Measurements from ENCODE around the gene DCAKD.

DCAKD gene

DNA sequence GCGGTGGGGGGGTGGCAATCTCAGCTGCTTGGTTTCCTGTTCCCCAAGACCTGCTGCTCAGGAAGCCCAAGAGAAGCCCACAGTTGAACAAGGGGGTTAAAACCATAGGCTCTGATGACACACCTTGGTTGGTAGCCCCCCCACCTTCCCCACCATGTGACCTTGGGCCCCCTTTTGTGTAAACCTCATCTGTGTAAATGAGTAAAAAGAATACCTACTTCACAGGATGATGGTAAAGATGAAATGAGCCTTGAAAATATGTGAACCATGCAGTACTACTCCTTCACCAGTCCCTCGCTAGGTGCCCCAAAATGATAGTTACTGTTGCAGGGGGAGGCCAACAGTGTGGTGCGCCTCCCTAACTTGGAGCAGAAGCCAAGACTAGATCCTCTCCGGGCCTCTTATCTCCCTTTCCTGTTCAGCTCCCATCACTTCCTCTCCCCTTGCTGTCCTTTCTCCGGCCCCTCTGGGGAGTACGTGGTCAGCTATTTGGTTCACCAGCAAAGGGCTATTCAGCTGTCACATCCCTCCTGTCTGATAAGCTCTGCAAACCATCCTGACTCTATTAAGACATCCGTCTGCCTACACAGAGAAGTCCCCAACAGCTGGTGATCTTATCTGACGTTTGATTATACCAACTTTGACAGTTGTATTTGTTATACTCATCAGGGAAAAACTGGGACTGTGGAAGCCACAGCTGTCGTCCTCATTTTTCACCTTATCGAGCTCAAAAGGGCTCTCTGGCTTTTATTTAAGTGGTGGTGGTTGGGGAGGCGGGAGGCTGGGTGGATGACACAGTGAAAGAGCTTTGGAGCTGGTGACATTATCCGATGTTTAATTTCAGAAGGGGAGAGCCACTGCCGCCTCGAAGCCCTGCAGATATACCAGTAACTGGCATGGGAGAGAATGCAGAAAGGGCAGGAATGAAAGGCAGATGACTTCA is 19.9 kb downstream of the DCAKD start:
- no peak for DNase-seq (ENCODE audit: low read depth, low spot score)

DNA sequence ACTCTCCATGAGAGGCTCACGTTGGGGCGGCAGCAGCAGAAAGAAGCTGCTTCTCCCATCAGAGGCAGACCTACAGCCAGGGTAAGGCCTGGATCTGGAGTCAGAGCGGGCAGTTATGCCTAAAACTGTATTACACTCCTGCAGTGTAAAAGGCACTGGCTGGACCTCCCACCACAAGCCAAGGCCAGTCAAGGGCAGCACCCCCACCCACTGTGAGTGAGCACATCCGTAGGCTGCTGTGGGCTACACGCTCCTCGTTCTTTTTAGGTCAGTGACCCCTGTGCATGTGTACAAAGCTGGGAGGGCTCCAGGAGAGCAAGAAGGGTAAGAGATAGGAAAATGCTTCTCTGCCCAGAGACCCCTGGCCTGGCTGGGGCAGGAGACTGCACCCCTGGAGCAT is 20.7 kb downstream of the DCAKD start:
- DNase-seq (ENCODE audit: low read depth, low spot score): no peak

DNA sequence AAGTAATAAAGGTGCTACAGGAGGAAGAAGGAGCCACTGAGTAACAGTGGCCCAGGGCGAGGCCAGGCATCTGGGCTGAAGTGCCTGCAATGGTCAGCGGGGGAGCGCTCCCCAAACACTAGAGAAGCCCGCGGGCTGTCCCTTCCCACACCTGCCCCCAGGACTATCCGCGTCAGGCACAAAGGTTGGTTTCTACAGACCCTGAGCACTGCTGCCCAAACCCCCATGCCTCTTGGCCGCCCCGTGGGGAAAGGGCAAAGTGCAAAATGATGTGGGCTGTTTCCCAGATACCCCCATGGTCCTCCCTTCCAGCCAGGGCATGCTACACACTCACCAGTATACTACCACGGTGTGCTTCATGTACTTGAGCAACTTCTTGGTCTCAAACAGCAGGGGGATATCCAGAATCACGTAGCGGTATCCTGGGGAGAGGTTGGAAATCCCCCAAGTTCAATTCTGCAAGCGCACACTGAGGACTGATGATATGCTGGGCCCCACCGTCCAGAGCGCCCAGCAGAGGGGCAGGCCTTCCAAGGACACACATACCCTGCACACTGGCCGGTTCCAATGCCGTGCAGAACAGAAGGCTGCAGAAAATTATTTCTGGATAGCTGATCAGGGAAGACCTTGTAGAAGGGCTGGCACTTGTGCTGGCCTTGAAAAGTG is 21.5 kb downstream of the DCAKD start:
- no peak for DNase-seq (ENCODE audit: low read depth, low spot score)

DNA sequence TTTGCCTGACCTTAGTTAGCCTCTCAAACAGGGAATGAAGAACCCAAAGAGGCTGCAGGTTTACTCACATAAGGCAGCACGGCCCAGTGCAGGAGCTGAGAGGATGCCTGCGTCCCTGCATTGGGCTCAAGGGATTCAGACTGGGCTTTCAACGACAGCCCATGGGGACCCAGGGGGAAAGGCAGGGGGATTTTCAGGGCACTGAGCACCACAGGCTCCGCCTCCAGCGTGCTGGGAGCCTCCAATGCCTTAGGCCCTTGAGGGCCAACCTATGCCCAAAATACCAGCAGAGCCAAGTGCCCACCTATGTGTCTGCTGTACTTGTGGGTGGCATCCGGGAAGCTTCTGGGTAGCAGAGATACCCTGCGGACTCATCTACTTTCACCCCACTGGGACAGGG is 22.3 kb downstream of the DCAKD start:
- DNase-seq (ENCODE audit: low read depth, low spot score): no peak

GRCh38 chr17:45022655-45023339 is 28.6 kb downstream of the DCAKD start:
- no peak for DNase-seq (ENCODE audit: low read depth, low spot score)

DNA sequence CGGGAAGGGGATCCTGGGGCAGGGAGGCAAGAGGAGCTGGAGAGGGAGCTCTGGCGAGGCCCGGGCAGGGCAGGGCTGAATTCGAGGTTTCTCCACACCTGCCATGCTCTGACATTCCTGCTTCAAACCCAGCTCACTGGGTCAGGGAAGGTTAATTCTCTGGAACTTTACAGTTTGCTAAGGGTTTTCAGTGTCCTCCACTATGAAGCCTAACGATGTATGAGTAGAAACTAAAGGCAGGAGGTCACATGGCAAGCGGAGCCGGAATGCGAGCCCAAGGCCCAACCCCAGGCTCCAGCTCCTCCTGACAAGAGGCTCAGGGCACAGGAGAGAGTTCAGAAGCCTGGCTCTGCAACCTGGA is 29.2 kb downstream of the DCAKD start:
- DNase-seq (ENCODE audit: low read depth, low spot score): no peak

DNA sequence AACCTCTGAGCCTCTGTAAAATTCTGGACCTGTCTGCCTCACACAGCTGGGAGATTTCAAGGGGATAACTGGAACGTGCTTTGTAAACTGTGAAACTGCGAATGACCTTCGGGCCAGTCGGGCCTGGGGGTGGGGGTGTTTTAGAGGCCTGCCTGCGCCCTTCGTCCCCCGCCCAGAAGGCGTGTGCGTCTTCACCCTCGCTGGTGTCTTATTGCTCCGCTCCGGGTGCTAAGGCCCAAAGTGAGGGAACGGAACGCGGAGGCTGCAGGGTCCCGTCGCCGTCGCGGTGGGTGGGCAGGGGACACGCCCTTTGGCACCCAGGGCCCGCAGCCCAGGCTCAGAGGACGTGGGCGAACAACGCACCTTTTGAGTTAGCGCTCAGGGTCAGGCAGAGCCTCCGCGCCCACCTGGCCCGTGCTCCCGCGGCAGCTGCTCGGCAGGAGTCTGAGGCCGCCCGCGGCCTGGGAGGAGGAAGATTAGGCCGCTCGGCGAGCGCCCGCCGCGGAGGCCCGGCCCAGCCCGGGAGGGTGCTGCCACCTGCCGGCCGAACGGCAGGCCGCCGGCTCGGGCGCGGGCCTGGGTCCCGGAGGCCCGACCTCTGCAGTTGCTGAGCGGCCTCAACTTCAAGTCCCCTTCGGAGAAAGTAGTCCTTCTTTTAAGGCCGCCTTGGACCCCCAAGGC is 29.7 kb downstream of the DCAKD start:
- DNase-seq (ENCODE audit: low read depth, low spot score): no peak

DNA sequence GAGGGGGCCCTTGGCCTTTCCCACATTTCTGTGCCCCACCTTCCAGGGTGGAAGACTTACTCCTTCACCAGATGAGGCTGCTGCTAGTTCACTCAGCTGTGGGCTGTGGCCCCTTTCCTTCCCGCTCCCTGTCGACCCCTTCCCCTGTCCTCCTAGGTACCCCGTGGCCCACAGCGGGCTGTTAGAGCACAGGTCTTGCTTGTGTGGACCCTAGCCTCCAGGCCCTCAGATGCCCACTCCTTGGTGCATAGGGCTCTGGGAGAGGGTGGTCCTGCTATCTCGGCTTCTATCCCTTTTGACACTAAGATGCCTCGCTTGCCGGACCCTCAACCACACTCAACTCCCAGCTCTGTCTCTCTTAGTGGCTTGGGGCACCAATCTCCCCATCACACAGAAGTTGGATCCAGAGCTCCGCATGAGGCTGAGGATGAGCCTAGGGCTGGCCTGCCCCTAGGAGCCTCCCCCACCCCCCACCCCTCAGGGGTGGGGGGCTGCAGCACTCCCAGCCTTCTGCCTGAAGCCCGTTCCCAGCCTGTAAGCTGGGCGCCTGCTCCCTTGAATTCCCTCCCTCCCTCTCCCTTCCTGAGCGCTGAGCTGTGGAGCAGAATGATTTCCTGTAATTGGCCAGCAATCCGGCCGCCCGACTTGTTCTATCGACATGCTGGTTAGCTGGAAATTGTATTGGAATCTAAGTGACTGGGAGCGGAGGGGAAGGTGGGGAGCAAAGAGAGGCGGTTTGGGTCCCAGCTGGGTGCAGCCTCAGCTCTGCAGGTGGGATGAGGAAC is 30.9 kb downstream of the DCAKD start:
- no peak for DNase-seq (ENCODE audit: low read depth, low spot score)

GRCh38 chr17:45018848-45019711 is 32.4 kb downstream of the DCAKD start:
- DNase-seq (ENCODE audit: low read depth, low spot score): no peak

- no peak for DNase-seq (ENCODE audit: low read depth, low spot score)
Observed at GRCh38 chr17:45018514-45018847, 33.0 kb downstream of the DCAKD start.

DNA sequence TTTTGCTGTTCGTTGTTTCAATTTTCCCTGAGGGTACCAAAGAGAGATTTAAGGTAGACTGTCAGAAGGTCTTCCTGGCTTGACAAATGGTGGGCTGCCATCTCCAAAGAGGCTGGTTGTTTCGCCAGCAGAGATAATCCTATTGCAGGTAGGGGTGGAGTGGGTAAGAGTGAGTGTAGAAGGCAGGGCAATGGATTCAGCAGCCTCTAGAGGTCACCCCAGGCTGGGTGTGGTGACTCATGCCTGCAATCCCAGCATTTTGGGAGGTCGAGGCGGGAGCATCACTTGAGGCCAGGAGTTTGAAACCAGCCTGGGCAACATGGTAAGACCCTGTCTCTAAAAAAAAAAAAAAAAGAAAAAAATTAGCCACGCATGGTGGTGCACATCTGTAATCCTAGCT is 34.6 kb downstream of the DCAKD start:
- DNase-seq (ENCODE audit: low read depth, low spot score): no peak

GRCh38 chr17:45016237-45016636 is 35.2 kb downstream of the DCAKD start:
- no peak for DNase-seq (ENCODE audit: low read depth, low spot score)

- peak; percentile 44 for DNase-seq (ENCODE audit: low read depth, low spot score)
Observed at GRCh38 chr17:45013021-45013997, 38.1 kb downstream of the DCAKD start.

DNA sequence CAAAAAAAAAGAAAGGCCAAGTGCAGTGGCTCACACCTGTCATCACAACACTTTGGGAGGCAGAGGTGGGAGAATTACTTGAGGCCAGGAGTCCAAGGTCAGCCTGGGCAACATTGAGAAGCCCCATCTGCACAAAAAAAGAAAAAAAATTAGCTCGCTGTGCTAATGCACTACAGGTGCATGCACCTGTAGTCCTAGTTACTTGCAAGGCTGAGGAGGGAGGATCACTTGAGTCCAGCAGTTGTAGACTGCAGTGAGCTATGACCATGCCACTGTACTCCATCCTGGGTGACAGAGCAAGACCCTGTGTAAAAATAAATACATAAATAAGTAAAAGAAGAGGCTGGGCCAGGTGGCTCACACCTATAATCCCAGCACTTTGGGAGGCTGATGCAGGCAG is 39.7 kb downstream of the DCAKD start:
- DNase-seq (ENCODE audit: low read depth, low spot score): no peak

GRCh38 chr17:45009676-45010467 is 41.6 kb downstream of the DCAKD start:
- DNase-seq (ENCODE audit: low read depth, low spot score): no peak

- DNase-seq (ENCODE audit: low read depth, low spot score): no peak
Observed at GRCh38 chr17:45008216-45008615, 43.2 kb downstream of the DCAKD start.

GRCh38 chr17:45006927-45007461 is 44.4 kb downstream of the DCAKD start:
- DNase-seq (ENCODE audit: low read depth, low spot score): no peak

DNA sequence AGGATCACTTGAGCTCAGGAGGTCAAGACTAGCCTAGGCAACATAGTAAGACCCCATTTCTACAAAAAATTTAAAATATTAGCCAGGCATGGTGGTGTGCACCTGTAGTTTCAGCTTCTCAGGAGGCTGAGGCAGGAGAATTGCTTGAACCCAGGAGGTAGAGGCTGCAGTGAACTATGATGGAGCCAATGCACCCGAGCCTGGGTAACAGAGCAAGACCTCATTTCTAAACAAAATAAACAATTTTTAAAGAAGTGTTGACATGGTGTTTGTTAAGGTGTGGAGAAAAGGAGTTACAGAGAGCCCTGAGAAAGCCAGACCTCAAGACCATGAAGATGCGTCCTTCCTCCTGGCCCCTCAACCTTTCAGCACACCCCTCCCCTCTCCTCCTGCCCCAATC is 45.7 kb downstream of the DCAKD start:
- DNase-seq (ENCODE audit: low read depth, low spot score): no peak
